Embryonic facial prominence (tissue), 1 donor: Measurements from ENCODE around the gene GBX1.

Experiments
- DNase-seq: peaks from one replicate; pipeline ENCODE4 v3.0.0-alpha.2; 2016; ENCODE audit errors: extremely low spot score

GBX1 gene

GRCh38 chr7:151173386-151174245 lies 6.1 kb upstream of the GBX1 start:
- no peak for DNase-seq

GRCh38 chr7:151172273-151173141 lies 5.0 kb upstream of the GBX1 start:
- DNase-seq = peak; percentile 27

GRCh38 chr7:151168787-151169162 lies 1.3 kb upstream of the GBX1 start:
- DNase-seq = no peak

- no peak for DNase-seq
Measured at GRCh38 chr7:151168003-151168786, 701 bp upstream of the GBX1 start.

- DNase-seq = no peak
Measured at GRCh38 chr7:151166629-151167196, 781 bp downstream of the GBX1 start.

GRCh38 chr7:151161757-151162156 lies 5.7 kb downstream of the GBX1 start:
- DNase-seq = no peak

- DNase-seq = no peak
Measured at GRCh38 chr7:151157645-151158329, 9.7 kb downstream of the GBX1 start.

- DNase-seq = no peak
Measured at GRCh38 chr7:151152643-151153513, 14.6 kb downstream of the GBX1 start.

GRCh38 chr7:151150388-151150787 lies 17.1 kb downstream of the GBX1 start:
- no peak for DNase-seq

GRCh38 chr7:151148319-151149259 lies 18.9 kb downstream of the GBX1 start:
- DNase-seq = no peak

- no peak for DNase-seq
Measured at GRCh38 chr7:151146761-151147160, 20.7 kb downstream of the GBX1 start.

- no peak for DNase-seq
Measured at GRCh38 chr7:151144387-151144786, 23.1 kb downstream of the GBX1 start.

GRCh38 chr7:151143261-151144015 lies 24.1 kb downstream of the GBX1 start:
- no peak for DNase-seq

GRCh38 chr7:151142686-151143040 lies 24.8 kb downstream of the GBX1 start:
- DNase-seq = no peak

- no peak for DNase-seq
Measured at GRCh38 chr7:151141855-151142685, 25.4 kb downstream of the GBX1 start.

GRCh38 chr7:151141311-151141854 lies 26.1 kb downstream of the GBX1 start:
- no peak for DNase-seq

- no peak for DNase-seq
Measured at GRCh38 chr7:151140826-151141225, 26.7 kb downstream of the GBX1 start.
